PFSK-1 (cell line): ENCODE results near the gene ITSN2.

ENCODE experiments used
- REST ChIP-seq, 2 experiments: IDR thresholded peaks; 2 replicates each; pipeline versions ENCODE4 v1.6.1 to v1.8.0; 2011 to 2012; ENCODE audit warnings: low read depth in 2 of 2, low read length in 2 of 2, control low read depth in 1 of 2, inconsistent platforms in 1 of 2, mild to moderate bottlenecking in 1 of 2, moderate library complexity in 1 of 2; ENCODE audit not compliant: insufficient read depth in 1 of 2
- SIN3A ChIP-seq: IDR thresholded peaks from 2 replicates; pipeline ENCODE4 v1.6.1; 2012; ENCODE audit warnings: mild to moderate bottlenecking, low read length, moderate library complexity, borderline replicate concordance; ENCODE audit not compliant: insufficient read depth
- TAF1 ChIP-seq: IDR thresholded peaks from 2 replicates; pipeline ENCODE4 v1.6.1; 2012; ENCODE audit warnings: low read length, control low read depth, borderline replicate concordance; ENCODE audit not compliant: insufficient read depth

GRCh38 chr2:24225499-24226242 lies 134.7 kb downstream of the ITSN2 start:
- no peak for TF ChIP-seq SIN3A
- no peak for TF ChIP-seq TAF1
- no peak for TF ChIP-seq REST (IDR thresholded peaks at IDR 0.05; ENCODE audit: insufficient read depth in 1 of 2, low read depth in 2 of 2, low read length in 2 of 2)
